Measurements from ENCODE around the gene SLC35D2. TPM values are rescaled to one million over a fixed set of nuclear protein-coding genes. Genes with fewer than 3 reads are reported as not detected.

Gene SLC35D2
- polyA plus RNA-seq, 1 donor from 2014 or later = 0.07 TPM

DNA sequence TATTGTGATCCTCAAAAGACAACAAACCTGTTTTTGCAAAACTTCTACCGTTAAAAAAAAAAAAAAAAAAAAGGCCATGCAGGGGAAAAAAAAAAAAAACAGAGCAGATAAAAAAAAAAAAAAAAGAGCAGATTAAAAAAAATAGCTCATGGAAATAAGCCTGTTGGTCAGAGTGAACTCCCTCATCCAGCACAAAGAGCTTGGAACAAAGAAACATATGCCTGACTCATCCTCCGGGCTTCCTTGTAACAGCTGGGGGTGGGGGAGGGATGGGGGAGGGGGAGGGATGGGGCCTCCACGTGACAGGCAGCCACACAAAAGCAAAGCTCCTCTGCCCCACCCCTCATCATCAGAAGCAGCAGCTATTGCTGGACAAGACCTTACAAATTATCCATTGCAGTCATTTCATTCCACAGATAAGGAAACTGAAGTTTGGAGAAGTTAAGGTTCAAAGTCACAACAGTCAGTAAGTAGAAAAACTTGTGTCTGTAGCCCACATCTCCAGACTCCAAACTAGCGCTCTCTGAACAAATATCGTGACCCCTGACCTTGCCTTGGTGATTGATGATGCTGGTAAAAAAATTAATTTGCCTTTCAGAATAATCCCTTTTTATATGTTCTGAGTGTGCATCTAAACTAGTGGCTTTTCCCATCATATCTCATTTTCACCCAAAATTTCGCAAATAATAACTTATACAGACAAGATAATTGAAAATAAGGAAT lies 38.9 kb downstream of the SLC35D2 start:
- Histone ChIP-seq H3K4me2 (ENCODE audit: low read length) (no peak overlapping the region), H3K27me3 (ENCODE audit: insufficient read depth, low read depth, low read length) (no peaks in the 10 kb centered on the region), H2AFZ (ENCODE audit: low read depth, low read length) (no peak overlapping the region), H4K20me1 (ENCODE audit: insufficient read depth) (no peaks in the 10 kb centered on the region), H3K9me2 (ENCODE audit: insufficient read depth, low read length) (no peaks in the 10 kb centered on the region), H3K27ac (ENCODE audit: low read length) (no peak overlapping the region), H3K4me3 (ENCODE audit: low read length) (no peak overlapping the region), H3F3A (ENCODE audit: insufficient read depth, low read length, poor library complexity, severe bottlenecking) (no peaks in the 10 kb centered on the region), H3K9ac (ENCODE audit: low read length) (no peak overlapping the region), H3K36me3 (ENCODE audit: insufficient read depth, low read length) (no peaks in the 10 kb centered on the region), H3K79me2 (replicated peaks; ENCODE audit: insufficient read depth, low read length) (no peaks in the 10 kb centered on the region), H3K9me3 (ENCODE audit: low read length) (no peaks in the 10 kb centered on the region)
- TF ChIP-seq MXI1 (conservative IDR thresholded peaks at IDR 0.05; ENCODE audit: poor library complexity, severe bottlenecking) (no peak), RAD21 (conservative IDR thresholded peaks at IDR 0.05) (no peak)
- TF ChIP-seq, protein P1, sequence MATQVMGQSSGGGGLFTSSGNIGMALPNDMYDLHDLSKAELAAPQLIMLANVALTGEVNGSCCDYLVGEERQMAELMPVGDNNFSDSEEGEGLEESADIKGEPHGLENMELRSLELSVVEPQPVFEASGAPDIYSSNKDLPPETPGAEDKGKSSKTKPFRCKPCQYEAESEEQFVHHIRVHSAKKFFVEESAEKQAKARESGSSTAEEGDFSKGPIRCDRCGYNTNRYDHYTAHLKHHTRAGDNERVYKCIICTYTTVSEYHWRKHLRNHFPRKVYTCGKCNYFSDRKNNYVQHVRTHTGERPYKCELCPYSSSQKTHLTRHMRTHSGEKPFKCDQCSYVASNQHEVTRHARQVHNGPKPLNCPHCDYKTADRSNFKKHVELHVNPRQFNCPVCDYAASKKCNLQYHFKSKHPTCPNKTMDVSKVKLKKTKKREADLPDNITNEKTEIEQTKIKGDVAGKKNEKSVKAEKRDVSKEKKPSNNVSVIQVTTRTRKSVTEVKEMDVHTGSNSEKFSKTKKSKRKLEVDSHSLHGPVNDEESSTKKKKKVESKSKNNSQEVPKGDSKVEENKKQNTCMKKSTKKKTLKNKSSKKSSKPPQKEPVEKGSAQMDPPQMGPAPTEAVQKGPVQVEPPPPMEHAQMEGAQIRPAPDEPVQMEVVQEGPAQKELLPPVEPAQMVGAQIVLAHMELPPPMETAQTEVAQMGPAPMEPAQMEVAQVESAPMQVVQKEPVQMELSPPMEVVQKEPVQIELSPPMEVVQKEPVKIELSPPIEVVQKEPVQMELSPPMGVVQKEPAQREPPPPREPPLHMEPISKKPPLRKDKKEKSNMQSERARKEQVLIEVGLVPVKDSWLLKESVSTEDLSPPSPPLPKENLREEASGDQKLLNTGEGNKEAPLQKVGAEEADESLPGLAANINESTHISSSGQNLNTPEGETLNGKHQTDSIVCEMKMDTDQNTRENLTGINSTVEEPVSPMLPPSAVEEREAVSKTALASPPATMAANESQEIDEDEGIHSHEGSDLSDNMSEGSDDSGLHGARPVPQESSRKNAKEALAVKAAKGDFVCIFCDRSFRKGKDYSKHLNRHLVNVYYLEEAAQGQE (IDR thresholded peaks at IDR 0.05; ENCODE audit: borderline replicate concordance) = no peak

DNA sequence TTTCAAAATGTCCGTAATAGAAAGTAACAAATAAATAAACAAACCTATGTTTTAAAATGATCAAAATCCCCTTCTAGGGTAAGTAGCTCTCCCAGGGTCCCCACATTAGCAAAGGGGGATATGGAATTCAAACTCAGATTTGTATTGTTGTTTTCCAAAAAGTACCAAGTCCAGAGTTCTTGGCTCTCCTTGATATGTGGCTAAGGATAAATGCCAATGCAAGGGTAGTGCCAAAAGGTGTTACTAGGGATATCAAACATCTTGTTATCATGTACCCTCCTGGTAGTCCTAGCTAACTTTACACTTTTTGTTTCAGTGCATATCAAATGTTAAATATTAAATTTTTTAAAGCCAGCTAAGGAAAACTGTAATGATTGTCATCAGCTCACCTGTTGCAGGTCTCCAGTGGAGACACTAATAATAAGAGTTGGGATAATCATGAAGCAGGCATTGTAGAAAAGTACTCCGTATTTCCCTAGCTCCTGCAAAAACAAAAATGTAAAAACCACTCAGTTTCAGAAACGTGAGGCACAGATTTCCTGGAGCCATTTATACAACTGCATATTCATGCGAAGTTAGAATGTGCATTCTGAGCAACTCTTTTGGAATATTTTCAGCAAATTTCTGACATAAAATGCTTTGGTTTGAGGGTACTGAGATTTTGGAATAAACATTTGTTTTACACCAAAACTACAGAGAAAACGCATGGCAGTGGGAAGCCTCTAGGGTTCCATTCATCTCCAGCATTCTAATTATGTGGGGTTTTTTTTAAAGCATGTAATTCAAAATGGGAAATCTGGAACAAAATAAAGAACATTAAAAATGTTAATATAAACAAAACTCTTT lies 39.8 kb downstream of the SLC35D2 start:
- Histone ChIP-seq H2AFZ (ENCODE audit: low read depth, low read length) (no peak overlapping the region), H3K9me3 (ENCODE audit: low read length) (no peaks in the 10 kb centered on the region), H4K20me1 (ENCODE audit: insufficient read depth) (no peaks in the 10 kb centered on the region), H3K36me3 (ENCODE audit: insufficient read depth, low read length) (no peaks in the 10 kb centered on the region), H3K79me2 (replicated peaks; ENCODE audit: insufficient read depth, low read length) (no peaks in the 10 kb centered on the region), H3K9me2 (ENCODE audit: insufficient read depth, low read length) (no peaks in the 10 kb centered on the region), H3K27ac (ENCODE audit: low read length) (no peak overlapping the region), H3F3A (ENCODE audit: insufficient read depth, low read length, poor library complexity, severe bottlenecking) (no peaks in the 10 kb centered on the region), H3K4me3 (ENCODE audit: low read length) (no peak overlapping the region), H3K9ac (ENCODE audit: low read length) (no peak overlapping the region), H3K27me3 (ENCODE audit: insufficient read depth, low read depth, low read length) (no peaks in the 10 kb centered on the region), H3K4me2 (ENCODE audit: low read length) (no peak overlapping the region)
- no peak for TF ChIP-seq EP300 (conservative IDR thresholded peaks at IDR 0.05; ENCODE audit: poor library complexity, severe bottlenecking)
- no peak for TF ChIP-seq EZH2 (IDR thresholded peaks at IDR 0.05; ENCODE audit: borderline replicate concordance, insufficient read depth, low read length, poor library complexity, severe bottlenecking)
- no peak for TF ChIP-seq TAF1 (IDR thresholded peaks at IDR 0.05; ENCODE audit: low read depth)
- TF ChIP-seq SMC3 (conservative IDR thresholded peaks at IDR 0.05; ENCODE audit: poor library complexity) = no peak
- TF ChIP-seq, protein P2, sequence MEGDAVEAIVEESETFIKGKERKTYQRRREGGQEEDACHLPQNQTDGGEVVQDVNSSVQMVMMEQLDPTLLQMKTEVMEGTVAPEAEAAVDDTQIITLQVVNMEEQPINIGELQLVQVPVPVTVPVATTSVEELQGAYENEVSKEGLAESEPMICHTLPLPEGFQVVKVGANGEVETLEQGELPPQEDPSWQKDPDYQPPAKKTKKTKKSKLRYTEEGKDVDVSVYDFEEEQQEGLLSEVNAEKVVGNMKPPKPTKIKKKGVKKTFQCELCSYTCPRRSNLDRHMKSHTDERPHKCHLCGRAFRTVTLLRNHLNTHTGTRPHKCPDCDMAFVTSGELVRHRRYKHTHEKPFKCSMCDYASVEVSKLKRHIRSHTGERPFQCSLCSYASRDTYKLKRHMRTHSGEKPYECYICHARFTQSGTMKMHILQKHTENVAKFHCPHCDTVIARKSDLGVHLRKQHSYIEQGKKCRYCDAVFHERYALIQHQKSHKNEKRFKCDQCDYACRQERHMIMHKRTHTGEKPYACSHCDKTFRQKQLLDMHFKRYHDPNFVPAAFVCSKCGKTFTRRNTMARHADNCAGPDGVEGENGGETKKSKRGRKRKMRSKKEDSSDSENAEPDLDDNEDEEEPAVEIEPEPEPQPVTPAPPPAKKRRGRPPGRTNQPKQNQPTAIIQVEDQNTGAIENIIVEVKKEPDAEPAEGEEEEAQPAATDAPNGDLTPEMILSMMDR (IDR thresholded peaks at IDR 0.05; ENCODE audit: poor library complexity, severe bottlenecking) = no peak
- no peak for TF ChIP-seq RAD21 (conservative IDR thresholded peaks at IDR 0.05)
- no peak for TF ChIP-seq POLR2AphosphoS5 (IDR thresholded peaks at IDR 0.05)
- TF ChIP-seq, protein P1 (IDR thresholded peaks at IDR 0.05; ENCODE audit: borderline replicate concordance) = no peak
- TF ChIP-seq MXI1 (conservative IDR thresholded peaks at IDR 0.05; ENCODE audit: poor library complexity, severe bottlenecking) = no peak
